Activated CD8-positive, alpha-beta T cell treated with anti-CD3 and anti-CD28 coated beads, Interleukin-2, amount 10 ng/mL, durations not matched to agents 7 days and 5 days (primary cell): ENCODE measurements around the gene HTRA1. TPM values are rescaled to one million over a fixed set of nuclear protein-coding genes. Genes with fewer than 3 reads are reported as not detected.

ENCODE experiments used
- ATAC-seq: fragments of 150-1000 bp; cut with Tn5 transposase; one replicate; pipeline ENCODE4 v1.10.0; 2021; ENCODE audit warnings: moderate library complexity
- CTCF ChIA-PET: fragments of 350-600 bp; sonication (Branson Sonifier 250); formaldehyde crosslinking; loops from one replicate; lab custom pipeline; 2021; ENCODE audit warnings: antibody characterized with exemption; lab: Charles Lee
- POLR2A ChIA-PET: fragments of 350-600 bp; sonication (Branson Sonifier 250); formaldehyde crosslinking; loops from one replicate; lab custom pipeline; 2021; ENCODE audit warnings: antibody characterized with exemption; lab: Charles Lee
- DNase-seq: peaks from one replicate; pipeline ENCODE4 v3.0.0-alpha.2; 2020
- H3K27ac Mint-ChIP-seq: one replicate; pipeline ENCODE4 v1.8.0; 2021; ENCODE audit warnings: mild to moderate bottlenecking, mixed read lengths
- H3K27me3 Mint-ChIP-seq: one replicate; pipeline ENCODE4 v1.8.0; 2021; ENCODE audit warnings: low read depth, mixed read lengths
- H3K36me3 Mint-ChIP-seq: one replicate; pipeline ENCODE4 v1.8.0; 2021; ENCODE audit warnings: low read depth, mixed read lengths
- H3K4me1 Mint-ChIP-seq: one replicate; pipeline ENCODE4 v1.8.0; 2021; ENCODE audit warnings: low read depth, mixed read lengths
- H3K4me3 Mint-ChIP-seq: one replicate; pipeline ENCODE4 v1.8.0; 2021; ENCODE audit warnings: mild to moderate bottlenecking, mixed read lengths
- H3K9me3 Mint-ChIP-seq: one replicate; pipeline ENCODE4 v1.8.0; 2022; ENCODE audit warnings: mixed read lengths; ENCODE audit not compliant: insufficient read depth
- total RNA-seq, 2 experiments: library from RNA; stranded (reverse); gene quantifications; one replicate each; pipeline ENCODE4 v1.2.3, GENCODE V29; 2021

Gene HTRA1
- total RNA-seq, 2 experiments from 2014 or later = not detected

- POLR2A ChIA-PET = interaction anchor here (0.6 kb wide), 1 partner anchor 130 kb away, joined by 3 read pairs; no protein-coding TSS in a partner anchor
- CTCF ChIA-PET = interaction anchor here (0.9 to 1.0 kb wide), 2 partner anchors 67 to 219 kb away, joined by 3 to 4 read pairs; no protein-coding TSS in a partner anchor
- no peak overlapping the region for H3K27ac Mint-ChIP-seq
- peaks cover 10% of the 10 kb centered on the region for H3K4me1 Mint-ChIP-seq
- H3K9me3 Mint-ChIP-seq = no peaks in the 10 kb centered on the region
- ATAC-seq (no peak), DNase-seq (no peak)
- no peak overlapping the region for H3K4me3 Mint-ChIP-seq
- peaks cover 26% of the 10 kb centered on the region for H3K27me3 Mint-ChIP-seq
- no peaks in the 10 kb centered on the region for H3K36me3 Mint-ChIP-seq
Observed at GRCh38 chr10:122499012-122499411, 37.7 kb downstream of the HTRA1 start.

- ATAC-seq = no peak
- H3K27me3 Mint-ChIP-seq = peaks cover 26% of the 10 kb centered on the region
- no peak for DNase-seq
- H3K27ac Mint-ChIP-seq = no peak overlapping the region
- no peaks in the 10 kb centered on the region for H3K9me3 Mint-ChIP-seq
- peaks cover 10% of the 10 kb centered on the region for H3K4me1 Mint-ChIP-seq
- ChIA-PET CTCF (interaction anchor here (0.9 to 1.0 kb wide), 2 partner anchors 66 to 220 kb away, joined by 3 to 4 read pairs; no protein-coding TSS in a partner anchor), POLR2A (interaction anchor here (0.6 kb wide), 1 partner anchor 130 kb away, joined by 3 read pairs; no protein-coding TSS in a partner anchor)
- H3K4me3 Mint-ChIP-seq = no peak overlapping the region
- no peaks in the 10 kb centered on the region for H3K36me3 Mint-ChIP-seq
Observed at GRCh38 chr10:122499491-122499941, 38.2 kb downstream of the HTRA1 start.

GRCh38 chr10:122500194-122500593 is 38.8 kb downstream of the HTRA1 start:
- no peaks in the 10 kb centered on the region for H3K9me3 Mint-ChIP-seq
- ATAC-seq (no peak), DNase-seq (no peak)
- H3K36me3 Mint-ChIP-seq = no peaks in the 10 kb centered on the region
- peaks cover 10% of the 10 kb centered on the region for H3K4me1 Mint-ChIP-seq
- peaks cover 24% of the 10 kb centered on the region for H3K27me3 Mint-ChIP-seq
- POLR2A ChIA-PET = no interaction called here
- H3K4me3 Mint-ChIP-seq = no peak overlapping the region
- no peak overlapping the region for H3K27ac Mint-ChIP-seq
- CTCF ChIA-PET = no interaction called here

- CTCF ChIA-PET = no interaction called here
Observed at GRCh38 chr10:122500726-122501125, 39.4 kb downstream of the HTRA1 start.

DNA sequence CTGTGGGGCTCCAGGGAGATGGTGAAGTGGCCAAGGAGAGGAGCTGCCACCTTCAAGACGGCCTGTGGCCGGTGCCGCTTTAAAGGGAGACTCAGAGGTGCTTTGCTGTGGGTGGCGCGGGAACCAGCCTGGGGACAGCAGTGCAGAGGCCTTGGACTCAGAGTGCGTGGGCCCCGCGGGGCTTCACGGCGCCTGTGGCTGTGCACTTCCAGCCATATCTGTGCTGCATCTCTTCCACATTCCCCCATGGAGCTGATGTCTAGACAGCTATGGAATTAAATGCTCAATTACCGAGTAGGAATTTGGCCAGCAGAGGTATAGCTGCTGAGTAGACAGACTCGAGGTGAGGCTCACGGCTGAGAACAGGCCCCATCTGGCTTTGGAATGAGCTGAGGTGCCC is 41.7 kb downstream of the HTRA1 start:
- DNase-seq (no peak), ATAC-seq (no peak)
- peaks cover 19% of the 10 kb centered on the region for H3K27me3 Mint-ChIP-seq
- no peak overlapping the region for H3K4me3 Mint-ChIP-seq
- ChIA-PET POLR2A (no interaction called here), CTCF (interaction anchor here (1.4 to 4.4 kb wide), 2 partner anchors 34 to 63 kb away, joined by 3 to 14 read pairs; no protein-coding TSS in a partner anchor)
- no peaks in the 10 kb centered on the region for H3K36me3 Mint-ChIP-seq
- H3K4me1 Mint-ChIP-seq = no peaks in the 10 kb centered on the region
- H3K9me3 Mint-ChIP-seq = no peaks in the 10 kb centered on the region
- H3K27ac Mint-ChIP-seq = no peak overlapping the region

More at GRCh38 chr10:122500726-122501125, 39.4 kb downstream of the HTRA1 start:
- POLR2A ChIA-PET = no interaction called here
- H3K9me3 Mint-ChIP-seq = no peaks in the 10 kb centered on the region
- H3K4me3 Mint-ChIP-seq = no peak overlapping the region
- DNase-seq (no peak), ATAC-seq (no peak)
- H3K4me1 Mint-ChIP-seq = peaks cover 9% of the 10 kb centered on the region
- no peak overlapping the region for H3K27ac Mint-ChIP-seq
- peaks cover 24% of the 10 kb centered on the region for H3K27me3 Mint-ChIP-seq
- no peaks in the 10 kb centered on the region for H3K36me3 Mint-ChIP-seq

DNA sequence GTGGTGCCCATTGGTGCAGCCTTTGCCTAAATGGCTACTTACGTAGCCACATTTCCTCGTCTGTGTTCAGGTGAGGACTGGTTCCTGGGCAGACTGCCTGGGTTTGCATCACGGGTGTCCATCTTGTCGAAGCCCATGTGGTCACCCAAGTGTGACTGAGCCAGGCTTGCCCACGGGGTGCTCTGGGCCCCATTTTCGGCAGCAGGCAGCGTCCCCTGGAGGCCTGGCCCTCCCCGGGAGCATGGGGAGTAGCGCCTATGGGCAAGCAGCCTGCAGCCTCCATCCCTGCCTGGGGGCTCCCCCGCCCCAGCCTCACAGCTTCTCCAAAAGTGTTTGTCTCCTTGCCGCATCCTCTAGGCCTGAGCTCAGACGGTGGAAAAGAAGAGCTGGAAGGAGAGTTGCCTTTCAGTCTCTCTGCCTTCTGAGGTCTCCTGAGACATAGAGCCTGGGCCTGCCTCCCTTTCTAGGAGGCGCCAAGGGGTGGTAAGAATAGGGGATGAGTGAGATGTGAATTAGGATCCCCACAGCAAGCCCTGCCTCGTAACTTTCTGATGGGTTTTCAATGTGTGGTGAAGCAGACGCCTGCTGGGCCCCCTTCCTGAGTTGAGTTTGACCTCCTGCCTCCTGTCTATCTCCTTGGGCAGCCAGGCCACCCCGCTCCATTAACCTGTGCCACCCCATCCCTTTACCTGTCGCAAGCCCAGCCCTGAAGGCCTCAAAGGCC is 42.7 kb downstream of the HTRA1 start:
- H3K4me1 Mint-ChIP-seq = no peaks in the 10 kb centered on the region
- no peak overlapping the region for H3K27ac Mint-ChIP-seq
- no peak overlapping the region for H3K4me3 Mint-ChIP-seq
- ChIA-PET CTCF (interaction anchor here (0.6 to 4.4 kb wide), 4 partner anchors 13 to 361 kb away, joined by 3 to 14 read pairs (median 3); no protein-coding TSS in a partner anchor), POLR2A (no interaction called here)
- no peaks in the 10 kb centered on the region for H3K9me3 Mint-ChIP-seq
- ATAC-seq (no peak), DNase-seq (no peak)
- H3K36me3 Mint-ChIP-seq = no peaks in the 10 kb centered on the region
- peaks cover 15% of the 10 kb centered on the region for H3K27me3 Mint-ChIP-seq

GRCh38 chr10:122504610-122504950 is 43.2 kb downstream of the HTRA1 start:
- no peaks in the 10 kb centered on the region for H3K4me1 Mint-ChIP-seq
- H3K27ac Mint-ChIP-seq = no peak overlapping the region
- H3K36me3 Mint-ChIP-seq = no peaks in the 10 kb centered on the region
- peaks cover 15% of the 10 kb centered on the region for H3K27me3 Mint-ChIP-seq
- CTCF ChIA-PET = interaction anchor here (0.6 to 4.4 kb wide), 3 partner anchors 13 to 361 kb away, joined by 3 to 14 read pairs (median 3); no protein-coding TSS in a partner anchor
- DNase-seq (no peak), ATAC-seq (no peak)
- H3K9me3 Mint-ChIP-seq = no peaks in the 10 kb centered on the region
- H3K4me3 Mint-ChIP-seq = no peak overlapping the region
- POLR2A ChIA-PET = no interaction called here

GRCh38 chr10:122505011-122505410 is 43.7 kb downstream of the HTRA1 start:
- peaks cover 15% of the 10 kb centered on the region for H3K27me3 Mint-ChIP-seq
- no peaks in the 10 kb centered on the region for H3K36me3 Mint-ChIP-seq

DNA sequence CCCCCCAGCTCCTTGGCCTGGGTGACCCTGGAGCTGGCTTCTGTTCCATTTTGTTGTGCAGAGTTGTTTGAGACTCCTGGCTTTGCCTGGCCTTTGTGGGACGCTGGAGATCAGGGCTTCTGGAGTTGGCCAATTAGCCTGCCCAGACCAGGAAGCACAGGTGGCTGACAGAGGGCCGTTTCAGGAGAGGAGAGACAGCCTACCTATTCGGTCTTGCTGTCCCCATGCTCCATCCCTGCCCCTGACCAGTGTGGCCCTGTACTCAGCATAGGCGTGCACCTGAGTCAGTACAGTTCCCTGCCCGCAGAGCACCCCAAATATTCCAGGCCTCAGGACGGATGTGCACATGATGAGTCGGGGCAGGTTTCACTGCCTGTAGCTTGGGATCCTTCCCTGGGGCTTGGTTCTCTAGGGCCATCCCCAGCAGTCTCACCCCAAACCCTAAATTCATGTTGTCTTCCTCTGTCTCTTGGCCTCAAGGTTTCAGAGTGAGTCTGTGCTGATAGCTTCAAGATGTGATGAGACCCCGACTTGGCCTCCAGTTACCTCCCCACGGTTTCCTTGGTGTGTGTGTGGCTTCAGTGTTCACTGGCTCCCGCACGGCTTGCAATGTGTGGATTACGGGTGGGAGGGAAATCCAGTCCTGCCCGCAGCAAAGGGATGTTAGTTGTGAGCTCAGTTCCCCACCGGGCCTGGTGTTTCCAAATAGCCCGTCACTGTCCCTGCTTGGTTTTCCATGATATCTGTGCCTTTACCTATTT is 44.7 kb downstream of the HTRA1 start:
- CTCF ChIA-PET = interaction anchor here (1.1 to 4.4 kb wide), 2 partner anchors 9 to 60 kb away, joined by 3 to 14 read pairs; no protein-coding TSS in a partner anchor
- POLR2A ChIA-PET = no interaction called here
- no peaks in the 10 kb centered on the region for H3K4me1 Mint-ChIP-seq

More at GRCh38 chr10:122505011-122505410, 43.7 kb downstream of the HTRA1 start:
- Mint-ChIP-seq H3K4me3 (no peak overlapping the region), H3K9me3 (no peaks in the 10 kb centered on the region), H3K27ac (no peak overlapping the region), H3K4me1 (no peaks in the 10 kb centered on the region)
- DNase-seq = no peak
- ChIA-PET POLR2A (no interaction called here), CTCF (interaction anchor here (1.4 to 4.4 kb wide), 2 partner anchors 14 to 61 kb away, joined by 3 to 14 read pairs; no protein-coding TSS in a partner anchor)
- no peak for ATAC-seq

GRCh38 chr10:122507616-122508015 is 46.3 kb downstream of the HTRA1 start:
- ATAC-seq = no peak
- Mint-ChIP-seq H3K9me3 (no peaks in the 10 kb centered on the region), H3K4me3 (no peak overlapping the region), H3K36me3 (no peaks in the 10 kb centered on the region), H3K27ac (no peak overlapping the region), H3K27me3 (peaks cover 7% of the 10 kb centered on the region), H3K4me1 (peaks cover under 1% of the 10 kb centered on the region)
- ChIA-PET CTCF (interaction anchor here (1.8 kb wide), 1 partner anchor 58 kb away, joined by 11 read pairs; no protein-coding TSS in a partner anchor), POLR2A (no interaction called here)
- no peak for DNase-seq

More for the DNA sequence above, 44.7 kb downstream of the HTRA1 start:
- DNase-seq = no peak
- H3K27me3 Mint-ChIP-seq = peaks cover 15% of the 10 kb centered on the region
- no peak overlapping the region for H3K4me3 Mint-ChIP-seq
- H3K27ac Mint-ChIP-seq = no peak overlapping the region
- H3K36me3 Mint-ChIP-seq = no peaks in the 10 kb centered on the region
- ATAC-seq = no peak
- no peaks in the 10 kb centered on the region for H3K9me3 Mint-ChIP-seq

GRCh38 chr10:122508021-122508420 is 46.7 kb downstream of the HTRA1 start:
- CTCF ChIA-PET = interaction anchor here (1.8 kb wide), 1 partner anchor 58 kb away, joined by 11 read pairs; no protein-coding TSS in a partner anchor
- H3K36me3 Mint-ChIP-seq = no peaks in the 10 kb centered on the region
- POLR2A ChIA-PET = no interaction called here

More at GRCh38 chr10:122508021-122508420, 46.7 kb downstream of the HTRA1 start:
- DNase-seq (no peak), ATAC-seq (no peak)
- H3K27ac Mint-ChIP-seq = no peak overlapping the region
- H3K4me3 Mint-ChIP-seq = no peak overlapping the region
- H3K9me3 Mint-ChIP-seq = no peaks in the 10 kb centered on the region
- peaks cover 5% of the 10 kb centered on the region for H3K4me1 Mint-ChIP-seq
- peaks cover 7% of the 10 kb centered on the region for H3K27me3 Mint-ChIP-seq
